Loucy (cell line): ENCODE measurements around the gene RAB31.

Source experiments
- H2AFZ ChIP-seq: fragments of 200-600 bp; sonication (generic); 2 replicates; pipeline ENCODE4 v1.6.0; 2016; ENCODE audit warnings: antibody characterized with exemption, mild to moderate bottlenecking, low read length, moderate library complexity
- H3F3A ChIP-seq: fragments of 200-600 bp; 2 replicates; pipeline ENCODE4 v1.6.0; 2016; ENCODE audit warnings: antibody characterized with exemption, low read depth, mild to moderate bottlenecking
- H3K27me3 ChIP-seq: fragments of 200-600 bp; sonication (generic); 2 replicates; pipeline ENCODE4 v1.6.1; 2014; ENCODE audit warnings: low read length, mild to moderate bottlenecking; ENCODE audit not compliant: insufficient read depth, poor library complexity, severe bottlenecking
- H3K36me3 ChIP-seq: fragments of 200-600 bp; sonication (generic); 2 replicates; pipeline ENCODE4 v1.6.1; 2016; ENCODE audit warnings: low read length; ENCODE audit not compliant: insufficient read depth
- H3K4me1 ChIP-seq: fragments of 200-600 bp; sonication (generic); 2 replicates; pipeline ENCODE4 v1.5.1; 2014; ENCODE audit warnings: low read length, mild to moderate bottlenecking; ENCODE audit not compliant: insufficient read depth, poor library complexity, severe bottlenecking
- H3K4me2 ChIP-seq: fragments of 200-600 bp; sonication (generic); 2 replicates; pipeline ENCODE4 v1.6.0; 2014; ENCODE audit warnings: antibody characterized with exemption, low read length, low read depth, mild to moderate bottlenecking; ENCODE audit not compliant: poor library complexity, severe bottlenecking
- H3K4me3 ChIP-seq: fragments of 200-600 bp; sonication (generic); 2 replicates; pipeline ENCODE4 v1.5.1; 2014; ENCODE audit warnings: low read length, mild to moderate bottlenecking, mixed read lengths; ENCODE audit not compliant: poor library complexity, severe bottlenecking
- H3K79me2 ChIP-seq: fragments of 200-600 bp; sonication (generic); 2 replicates; pipeline ENCODE4 v1.6.1; 2014; ENCODE audit warnings: low read length; ENCODE audit not compliant: insufficient read depth
- H3K9ac ChIP-seq: fragments of 200-600 bp; sonication (generic); 2 replicates; pipeline ENCODE4 v1.6.0; 2014; ENCODE audit warnings: mild to moderate bottlenecking, low read depth, low read length, moderate library complexity; ENCODE audit not compliant: poor library complexity, severe bottlenecking
- H3K9me2 ChIP-seq: fragments of 200-600 bp; sonication (generic); replicated peaks from 2 replicates; pipeline ENCODE4 v1.6.1; 2016; ENCODE audit warnings: low read depth, low read length, mixed read lengths
- H3K9me3 ChIP-seq: fragments of 200-600 bp; sonication (generic); 2 replicates; pipeline ENCODE4 v1.6.1; 2014; ENCODE audit warnings: mild to moderate bottlenecking, antibody characterized with exemption, low read length, low read depth; ENCODE audit not compliant: insufficient read depth
- H4K20me1 ChIP-seq: fragments of 200-600 bp; sonication (generic); 2 replicates; pipeline ENCODE4 v1.6.0; 2014; ENCODE audit warnings: antibody characterized with exemption, low read length, mild to moderate bottlenecking; ENCODE audit not compliant: insufficient read depth, poor library complexity, severe bottlenecking
- CTCF ChIP-seq: fragments of 200-600 bp; sonication (generic); conservative IDR thresholded peaks from 2 replicates; pipeline ENCODE4 v1.5.1; 2014; ENCODE audit warnings: mild to moderate bottlenecking, antibody characterized with exemption, low read length
- EZH2phosphoT487 ChIP-seq: fragments of 200-600 bp; IDR thresholded peaks from 2 replicates; pipeline ENCODE4 v1.6.1; 2018; ENCODE audit warnings: antibody characterized with exemption, mild to moderate bottlenecking, moderate library complexity, borderline replicate concordance

RAB31 gene

GRCh38 chr18:9884532-9885140 is 176.5 kb downstream of the RAB31 start:
- no peak for TF ChIP-seq EZH2phosphoT487
- TF ChIP-seq CTCF, result no peak
- Histone ChIP-seq H4K20me1 (no peaks in the 10 kb centered on the region), H3K9me3 (no peaks in the 10 kb centered on the region), H3K36me3 (no peaks in the 10 kb centered on the region), H3K4me3 (no peak overlapping the region), H3K9ac (no peak overlapping the region), H3K4me1 (no peaks in the 10 kb centered on the region), H3K4me2 (no peak overlapping the region), H3F3A (no peaks in the 10 kb centered on the region), H3K27me3 (no peaks in the 10 kb centered on the region), H2AFZ (no peak overlapping the region), H3K9me2 (no peaks in the 10 kb centered on the region), H3K79me2 (no peaks in the 10 kb centered on the region)

- Histone ChIP-seq H3K36me3 (no peaks in the 10 kb centered on the region), H4K20me1 (no peaks in the 10 kb centered on the region), H3F3A (no peaks in the 10 kb centered on the region), H3K4me3 (no peak within 1 kb of the TSS), H3K9me3 (no peaks in the 10 kb centered on the region), H3K9ac (no peak within 1 kb of the TSS), H3K9me2 (no peaks in the 10 kb centered on the region), H3K4me1 (no peaks in the 10 kb centered on the region), H2AFZ (no peak within 1 kb of the TSS), H3K4me2 (no peak within 1 kb of the TSS), H3K79me2 (no peaks in the 10 kb centered on the region), H3K27me3 (no peaks in the 10 kb centered on the region)
- TF ChIP-seq EZH2phosphoT487 (no peak), CTCF (no peak)
Observed at GRCh38 chr18:9885170-9886004, 177.3 kb downstream of the RAB31 start, which contains the start of gene TXNDC2. Gene TXNDC2, plus strand, starts transcription at chr18:9885973. Its CDS starts 708 bp downstream, at chr18:9886681.

- no peaks in the 10 kb centered on the region for H3F3A ChIP-seq
- no peak overlapping the region for H3K4me3 ChIP-seq
- H3K79me2 ChIP-seq, result no peaks in the 10 kb centered on the region
- H4K20me1 ChIP-seq, result no peaks in the 10 kb centered on the region
- no peaks in the 10 kb centered on the region for H3K9me2 ChIP-seq
- H3K27me3 ChIP-seq, result no peaks in the 10 kb centered on the region
- H3K36me3 ChIP-seq, result no peaks in the 10 kb centered on the region
- H3K4me2 ChIP-seq, result no peak overlapping the region
- no peak for TF ChIP-seq CTCF
- no peak for TF ChIP-seq EZH2phosphoT487
- no peaks in the 10 kb centered on the region for H3K4me1 ChIP-seq
- H2AFZ ChIP-seq, result no peak overlapping the region
- no peak overlapping the region for H3K9ac ChIP-seq
- no peaks in the 10 kb centered on the region for H3K9me3 ChIP-seq
Observed at GRCh38 chr18:9886005-9886348, 177.9 kb downstream of the RAB31 start.
